Vagina (tissue), 2 donors: ENCODE measurements around the gene ALDOC. TPM values are rescaled to one million over a fixed set of nuclear protein-coding genes. Genes with fewer than 3 reads are reported as not detected.

Source experiments
- DNase-seq, 2 donors: peaks; one replicate each; pipeline ENCODE4 v3.0.0-alpha.2; 2017; ENCODE audit errors: extremely low spot score in 2 of 2
- H3K27ac ChIP-seq: fragments of 200-600 bp; sonication (generic); one replicate; pipeline ENCODE4 v1.5.1; 2019
- H3K27me3 ChIP-seq: fragments of 200-600 bp; sonication (generic); one replicate; pipeline ENCODE4 v1.5.1; 2019
- H3K36me3 ChIP-seq, 2 donors: fragments of 200-600 bp; sonication (generic); one replicate each; pipeline ENCODE4 v1.5.1; 2017 to 2019
- H3K4me1 ChIP-seq: fragments of 200-600 bp; sonication (generic); one replicate; pipeline ENCODE4 v1.5.1; 2019
- H3K4me3 ChIP-seq, 2 donors: fragments of 200-600 bp; sonication (generic); 1 replicate in 1 of 2; 2 replicates in 1 of 2; pipeline ENCODE4 v1.5.1; 2016 to 2019
- H3K9me3 ChIP-seq: fragments of 200-600 bp; sonication (generic); one replicate; pipeline ENCODE4 v1.5.1; 2019
- POLR2A ChIP-seq, 2 donors: fragments of 450-650 bp; IDR thresholded peaks; one replicate each; pipeline ENCODE4 v1.6.1; 2017; ENCODE audit warnings: antibody characterized with exemption in 2 of 2, mild to moderate bottlenecking in 2 of 2, moderate library complexity in 2 of 2
- POLR2AphosphoS5 ChIP-seq, 2 donors: sonication (generic); formaldehyde crosslinking; IDR thresholded peaks; one replicate each; pipeline ENCODE4 v1.9.0; 2017; ENCODE audit warnings: antibody characterized with exemption in 2 of 2, mild to moderate bottlenecking in 2 of 2, low read depth in 1 of 2; ENCODE audit not compliant: insufficient read depth in 1 of 2
- intact Hi-C: fragments of 100-400 bp; cut with DNase I; formaldehyde crosslinking; loops from one replicate; pipeline ENCODE4 v1.15.1; 2023
- total RNA-seq: library from RNA; depleted of rRNA; stranded (reverse); fragments of >200 nt; gene quantifications from one replicate; pipeline ENCODE4 v1.2.3, GENCODE V29; 2016
- TF ChIP-seq, protein P1 (sequence below), 3 experiments: fragments of 450-650 bp in 2 of 3; fragments of 200-600 bp in 1 of 3; sonication (generic) in 1 of 3; IDR thresholded peaks; one replicate each; pipeline ENCODE4 v1.5.1; 2017 to 2019; ENCODE audit warnings: antibody characterized with exemption in 3 of 3, mild to moderate bottlenecking in 2 of 3, moderate library complexity in 2 of 3

The ALDOC gene
- total RNA-seq, 1 donor from 2014 or later = 20.1 TPM

GRCh38 chr17:28618464-28618863 is 41.8 kb upstream of the ALDOC start:
- no peak overlapping the region for H3K27ac ChIP-seq
- no peaks in the 10 kb centered on the region for H3K9me3 ChIP-seq
- intact Hi-C loops = loop anchor here (10.0 kb wide), 1 partner anchor 124 kb away; no protein-coding TSS in a partner anchor
- H3K27me3 ChIP-seq = no peaks in the 10 kb centered on the region
- TF ChIP-seq POLR2AphosphoS5 (IDR thresholded peaks at IDR 0.05; ENCODE audit: insufficient read depth in 1 of 2, low read depth in 1 of 2) (no peak), POLR2A (IDR thresholded peaks at IDR 0.05) (no peak)
- TF ChIP-seq, protein P1, sequence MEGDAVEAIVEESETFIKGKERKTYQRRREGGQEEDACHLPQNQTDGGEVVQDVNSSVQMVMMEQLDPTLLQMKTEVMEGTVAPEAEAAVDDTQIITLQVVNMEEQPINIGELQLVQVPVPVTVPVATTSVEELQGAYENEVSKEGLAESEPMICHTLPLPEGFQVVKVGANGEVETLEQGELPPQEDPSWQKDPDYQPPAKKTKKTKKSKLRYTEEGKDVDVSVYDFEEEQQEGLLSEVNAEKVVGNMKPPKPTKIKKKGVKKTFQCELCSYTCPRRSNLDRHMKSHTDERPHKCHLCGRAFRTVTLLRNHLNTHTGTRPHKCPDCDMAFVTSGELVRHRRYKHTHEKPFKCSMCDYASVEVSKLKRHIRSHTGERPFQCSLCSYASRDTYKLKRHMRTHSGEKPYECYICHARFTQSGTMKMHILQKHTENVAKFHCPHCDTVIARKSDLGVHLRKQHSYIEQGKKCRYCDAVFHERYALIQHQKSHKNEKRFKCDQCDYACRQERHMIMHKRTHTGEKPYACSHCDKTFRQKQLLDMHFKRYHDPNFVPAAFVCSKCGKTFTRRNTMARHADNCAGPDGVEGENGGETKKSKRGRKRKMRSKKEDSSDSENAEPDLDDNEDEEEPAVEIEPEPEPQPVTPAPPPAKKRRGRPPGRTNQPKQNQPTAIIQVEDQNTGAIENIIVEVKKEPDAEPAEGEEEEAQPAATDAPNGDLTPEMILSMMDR (IDR thresholded peaks at IDR 0.05) = no peak
- no peaks in the 10 kb centered on the region for H3K4me1 ChIP-seq
- DNase-seq = no peak
- H3K36me3 ChIP-seq = peaks cover 4 to 99% of the 10 kb centered on the region in 2 donors
- no peak overlapping the region for H3K4me3 ChIP-seq

GRCh38 chr17:28616281-28616680 is 39.6 kb upstream of the ALDOC start:
- H3K27ac ChIP-seq = no peak overlapping the region
- no peaks in the 10 kb centered on the region for H3K4me1 ChIP-seq
- no peak for TF ChIP-seq POLR2A (IDR thresholded peaks at IDR 0.05)
- no peak for TF ChIP-seq POLR2AphosphoS5 (IDR thresholded peaks at IDR 0.05; ENCODE audit: insufficient read depth in 1 of 2, low read depth in 1 of 2)
- TF ChIP-seq, protein P1 (IDR thresholded peaks at IDR 0.05) = no peak
- H3K9me3 ChIP-seq = no peaks in the 10 kb centered on the region
- H3K27me3 ChIP-seq = no peaks in the 10 kb centered on the region
- peaks cover 4 to 77% of the 10 kb centered on the region in 2 donors for H3K36me3 ChIP-seq
- no peak for DNase-seq
- intact Hi-C loops = loop anchor here (10.0 kb wide), 1 partner anchor 121 kb away; no protein-coding TSS in a partner anchor
- H3K4me3 ChIP-seq = no peak overlapping the region

DNA sequence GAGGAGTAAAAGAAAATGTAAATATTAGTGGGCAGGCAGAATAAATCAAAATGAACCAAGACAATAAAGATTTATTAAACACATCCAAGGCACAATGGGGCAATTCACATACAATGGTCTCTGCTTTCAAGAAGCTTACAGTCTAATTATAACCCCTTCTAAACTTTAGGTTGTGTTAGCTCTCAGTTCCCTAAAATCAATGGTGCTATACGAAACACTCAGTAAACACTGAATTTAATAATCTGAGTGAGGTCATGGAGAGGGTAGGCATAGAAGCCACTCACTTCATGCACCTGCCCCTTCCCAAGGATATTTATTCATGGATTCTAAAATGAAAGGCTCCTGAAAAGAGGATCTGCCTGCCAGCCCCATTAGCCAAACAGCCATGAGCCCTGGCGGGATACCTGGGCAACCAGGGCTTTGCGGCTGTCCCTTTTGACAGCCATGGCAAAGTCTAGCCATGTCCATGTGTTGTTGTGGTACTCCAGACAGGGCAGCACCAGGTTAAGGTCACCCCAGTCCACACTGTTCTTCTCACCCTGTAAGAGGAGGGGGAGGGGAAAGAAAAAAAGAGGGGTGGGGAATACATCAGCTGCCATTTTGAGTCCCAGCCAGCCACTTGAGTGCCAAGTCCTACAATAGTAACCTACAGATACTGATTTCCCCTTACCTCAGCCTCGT is 38.7 kb upstream of the ALDOC start:
- intact Hi-C loops = loop anchor here (10.0 kb wide), 1 partner anchor 121 kb away; no protein-coding TSS in a partner anchor
- no peaks in the 10 kb centered on the region for H3K27me3 ChIP-seq
- H3K27ac ChIP-seq = no peak overlapping the region
- TF ChIP-seq, protein P1 (IDR thresholded peaks at IDR 0.05) = no peak
- no peak for TF ChIP-seq POLR2AphosphoS5 (IDR thresholded peaks at IDR 0.05; ENCODE audit: insufficient read depth in 1 of 2, low read depth in 1 of 2)
- no peak for TF ChIP-seq POLR2A (IDR thresholded peaks at IDR 0.05)
- H3K36me3 ChIP-seq = peaks cover 4 to 68% of the 10 kb centered on the region in 2 donors
- no peaks in the 10 kb centered on the region for H3K9me3 ChIP-seq
- no peak overlapping the region for H3K4me3 ChIP-seq
- no peak for DNase-seq
- no peaks in the 10 kb centered on the region for H3K4me1 ChIP-seq

- TF ChIP-seq POLR2AphosphoS5 (IDR thresholded peaks at IDR 0.05; ENCODE audit: insufficient read depth in 1 of 2, low read depth in 1 of 2) = no peak
- TF ChIP-seq, protein P1 (IDR thresholded peaks at IDR 0.05) = no peak
- TF ChIP-seq POLR2A (IDR thresholded peaks at IDR 0.05) = no peak
- intact Hi-C loops = loop anchor here (10.0 kb wide), 1 partner anchor 119 kb away; no protein-coding TSS in a partner anchor
- Histone ChIP-seq H3K4me1 (no peaks in the 10 kb centered on the region), H3K27ac (no peak within 1 kb of the TSS), H3K27me3 (no peaks in the 10 kb centered on the region), H3K9me3 (no peaks in the 10 kb centered on the region), H3K36me3 (peaks cover 4 to 55% of the 10 kb centered on the region in 2 donors), H3K4me3 (no peak within 1 kb of the TSS)
- DNase-seq = no peak
These were observed 37.3 kb upstream of the ALDOC start, which contains the start of gene RSKR for GRCh38 chr17:28613931-28614381. Gene RSKR, minus strand, starts transcription at chr17:28614185. Its CDS starts 24 bp downstream, at chr17:28614161.
